ENCODE data around the gene CTNNA1.

Gene CTNNA1

DNA sequence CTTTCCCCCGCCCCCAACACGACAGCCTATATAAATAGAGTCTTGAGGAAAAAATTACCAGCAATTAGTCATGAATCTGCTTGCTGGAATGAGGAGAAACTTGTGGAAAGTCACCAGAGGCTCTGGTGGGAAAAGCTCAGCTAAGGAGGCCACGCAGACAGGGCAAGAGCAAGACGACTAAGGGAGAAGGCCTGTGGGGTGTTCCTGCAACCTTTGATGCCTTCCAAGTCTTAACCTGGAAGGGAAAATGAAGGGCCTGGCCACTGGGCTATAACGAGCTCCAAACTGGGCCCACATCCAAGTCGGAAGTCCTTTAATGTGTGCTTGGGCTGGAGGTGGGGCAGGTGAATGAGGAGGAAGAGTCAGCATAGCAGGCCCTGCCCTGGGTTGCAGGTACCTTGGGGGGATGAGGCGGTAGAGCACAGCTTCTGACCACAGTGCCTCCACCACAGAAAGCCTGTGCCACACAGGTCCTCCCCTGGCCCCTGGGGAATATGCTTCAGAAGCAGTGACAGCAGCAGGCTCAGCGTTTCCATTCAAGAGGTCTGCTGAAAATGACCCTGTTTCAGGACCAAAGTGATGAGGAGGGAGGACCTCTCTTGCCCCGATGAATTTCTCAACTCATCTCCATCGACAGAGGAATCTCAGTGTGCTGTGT is 214.7 kb downstream of the CTNNA1 start:
- peak; percentile 84 for DNase-seq (ENCODE audit: low spot score)

- no peak for DNase-seq (ENCODE audit: low spot score)
Observed at GRCh38 chr5:138968601-138969000, 215.4 kb downstream of the CTNNA1 start.

- no peak for DNase-seq (ENCODE audit: low spot score)
Observed at GRCh38 chr5:138969323-138970002, 216.2 kb downstream of the CTNNA1 start.

GRCh38 chr5:138972230-138972629 is 219.0 kb downstream of the CTNNA1 start:
- no peak for DNase-seq (ENCODE audit: low spot score)

DNA sequence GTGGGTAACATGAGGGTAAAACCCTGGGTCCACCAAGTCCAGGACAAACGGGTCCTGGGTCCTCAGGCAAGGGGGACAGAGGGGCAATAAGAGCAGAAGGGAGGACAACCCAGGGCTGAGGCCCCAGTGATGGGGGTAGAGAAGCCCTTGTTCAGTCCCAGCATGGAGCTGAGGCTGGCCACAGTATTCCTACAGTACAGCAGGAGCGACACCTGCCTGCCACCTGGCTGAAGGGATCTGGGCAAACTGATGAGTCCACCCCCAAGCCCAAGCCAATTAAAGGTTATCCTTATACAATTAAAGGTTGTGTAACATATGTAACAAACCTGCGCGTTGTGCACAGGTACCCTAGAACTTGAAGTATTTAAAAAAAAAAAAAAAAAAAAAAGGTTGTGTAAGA is 219.6 kb downstream of the CTNNA1 start:
- no peak for DNase-seq (ENCODE audit: low spot score)

DNA sequence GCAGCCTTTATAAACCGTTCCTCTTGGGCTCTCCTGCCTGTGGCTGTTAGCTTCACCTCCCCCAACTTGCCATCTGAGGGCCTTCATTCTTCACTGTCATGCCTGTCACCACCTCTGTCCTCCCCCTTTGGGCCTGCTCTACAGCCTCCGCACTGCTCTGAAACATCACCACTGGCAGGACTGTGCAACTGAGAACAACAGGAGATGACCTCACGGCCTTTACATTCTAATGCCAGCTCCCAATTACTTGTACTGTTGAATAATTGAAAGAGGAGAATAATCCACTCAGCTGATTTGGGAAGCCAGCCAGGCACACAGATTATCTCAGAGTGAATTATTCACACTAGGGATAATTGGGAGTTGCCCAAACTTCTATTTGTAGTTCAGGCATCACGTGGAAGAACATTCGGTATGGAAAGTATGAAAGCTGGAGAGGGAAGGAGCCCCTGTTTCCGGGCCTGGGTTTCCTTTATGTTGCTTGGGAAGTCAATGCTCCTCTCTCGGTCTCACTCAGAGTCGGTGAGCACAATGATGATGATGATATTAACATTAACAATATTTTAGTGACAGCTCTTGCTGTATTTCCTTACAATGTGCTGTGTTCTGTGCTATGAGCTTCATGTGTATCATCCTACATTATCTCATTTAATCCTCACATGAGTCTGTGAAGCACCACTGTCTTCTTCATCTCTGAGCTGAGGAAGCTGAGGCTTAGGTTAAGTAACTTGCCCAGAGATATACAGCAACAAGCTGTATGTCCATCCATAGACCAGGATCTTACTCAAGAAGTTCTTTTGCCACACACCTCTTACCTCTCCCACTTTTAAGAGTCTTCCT is 221.2 kb downstream of the CTNNA1 start:
- DNase-seq (ENCODE audit: low spot score): peak; percentile 24

DNA sequence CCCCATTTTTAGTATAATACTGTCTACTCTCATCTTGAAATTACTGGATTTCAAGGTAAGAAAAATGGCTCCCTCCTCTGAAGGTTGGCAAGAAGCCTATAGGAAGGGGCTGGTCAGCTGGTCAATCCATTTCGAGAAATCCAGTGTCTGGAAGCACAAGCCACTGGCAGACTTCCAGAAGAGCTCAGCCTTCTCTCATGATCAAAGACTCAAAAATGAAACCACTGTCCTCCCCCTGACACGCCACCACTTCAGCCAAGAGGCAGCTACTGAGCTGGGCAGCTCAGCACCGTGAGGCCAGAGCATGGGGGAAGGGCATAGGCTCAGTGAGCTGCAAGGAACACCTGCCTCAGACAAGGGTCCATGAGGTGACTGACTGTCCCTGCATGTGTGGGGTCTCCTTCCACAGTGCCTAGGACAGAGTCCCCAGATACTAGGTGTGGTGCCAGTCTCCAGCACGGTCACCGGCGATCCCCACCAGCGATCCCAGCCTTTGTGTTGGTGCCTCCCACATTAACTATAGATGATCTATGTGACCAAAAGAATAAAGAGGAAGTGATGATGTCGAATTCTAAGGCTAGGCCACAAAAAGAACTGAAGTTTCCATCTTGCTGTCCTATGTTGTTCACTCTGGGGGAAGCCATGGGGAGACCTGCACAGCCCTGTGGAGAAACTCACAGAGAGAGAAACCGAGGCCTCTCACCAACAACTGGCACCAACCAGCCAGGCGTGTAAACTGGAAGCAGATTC is 222.0 kb downstream of the CTNNA1 start:
- peak; percentile 87 for DNase-seq (ENCODE audit: low spot score)

- DNase-seq (ENCODE audit: low spot score): peak; percentile 45
Observed at GRCh38 chr5:138978080-138978479, 224.9 kb downstream of the CTNNA1 start.

DNA sequence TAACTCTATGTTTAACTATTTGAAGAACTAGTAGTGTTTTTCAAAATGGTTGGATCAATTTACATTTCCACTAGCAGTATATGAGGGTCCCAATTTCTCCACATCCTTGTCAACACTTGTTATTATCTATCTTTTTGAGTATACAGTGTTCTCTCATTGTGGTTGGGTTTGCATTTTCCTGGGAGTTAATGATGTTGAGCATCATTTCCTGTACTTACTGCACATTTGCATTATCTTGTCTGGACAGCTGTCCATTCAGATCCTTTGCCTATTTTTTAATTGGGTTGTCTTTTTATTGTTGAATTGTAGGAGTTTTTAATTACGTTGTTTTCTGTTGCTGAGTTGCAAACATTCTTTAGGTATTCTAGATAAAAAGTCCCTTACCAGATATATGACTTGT is 225.4 kb downstream of the CTNNA1 start:
- DNase-seq (ENCODE audit: low spot score): no peak

DNA sequence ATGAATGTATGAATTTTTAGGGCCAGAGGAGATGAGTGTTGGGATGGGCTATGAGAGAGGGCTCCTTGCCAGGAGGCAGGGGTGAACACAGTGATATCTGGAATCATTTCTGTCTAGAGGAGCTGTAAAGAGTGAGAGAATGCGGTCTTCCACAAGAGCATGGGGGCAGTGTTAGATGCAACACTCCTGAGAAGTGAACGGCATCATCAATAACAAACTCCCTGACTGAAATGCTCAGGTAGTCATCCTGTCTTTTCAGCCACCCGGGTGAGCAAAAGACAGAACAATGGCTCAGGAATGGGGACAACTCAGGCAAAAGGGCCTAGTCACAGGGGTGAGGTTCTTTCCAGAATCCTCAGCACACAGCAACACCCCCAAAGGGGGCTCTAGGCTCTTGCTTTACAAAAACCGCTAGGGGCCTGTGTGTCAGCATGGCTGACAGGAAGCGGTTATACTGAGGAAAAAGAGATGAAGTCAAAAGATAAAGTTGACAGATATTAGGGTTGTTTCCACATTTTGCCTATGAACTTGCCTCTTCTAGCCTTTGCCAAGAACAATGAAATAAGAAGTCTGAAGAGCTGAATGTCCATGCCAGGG is 226.6 kb downstream of the CTNNA1 start:
- DNase-seq (ENCODE audit: low spot score): no peak

GRCh38 chr5:138980441-138980840 is 227.2 kb downstream of the CTNNA1 start:
- no peak for DNase-seq (ENCODE audit: low spot score)

DNA sequence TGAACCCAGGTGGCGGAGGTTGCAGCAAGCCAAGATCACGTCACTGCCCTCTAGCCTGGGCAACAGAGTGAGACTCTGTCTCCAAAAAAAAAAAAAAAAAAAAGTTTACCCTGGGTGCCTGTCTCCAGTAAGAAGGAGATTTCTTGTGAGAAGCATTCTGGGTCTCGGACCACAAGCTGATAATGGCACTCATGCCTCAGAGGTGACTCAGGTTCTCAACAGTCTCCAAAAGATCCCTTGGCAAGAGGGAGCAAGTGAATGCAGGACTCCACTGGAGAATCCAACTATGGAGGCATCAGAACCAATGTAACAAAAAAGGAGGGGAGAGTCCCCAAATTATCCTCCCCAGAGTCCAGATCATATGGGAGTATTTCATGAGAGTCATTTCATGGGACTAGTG is 227.9 kb downstream of the CTNNA1 start:
- peak; percentile 35 for DNase-seq (ENCODE audit: low spot score)

- peak; percentile 28 for DNase-seq (ENCODE audit: low spot score)
Observed at GRCh38 chr5:138981586-138981985, 228.4 kb downstream of the CTNNA1 start.

DNA sequence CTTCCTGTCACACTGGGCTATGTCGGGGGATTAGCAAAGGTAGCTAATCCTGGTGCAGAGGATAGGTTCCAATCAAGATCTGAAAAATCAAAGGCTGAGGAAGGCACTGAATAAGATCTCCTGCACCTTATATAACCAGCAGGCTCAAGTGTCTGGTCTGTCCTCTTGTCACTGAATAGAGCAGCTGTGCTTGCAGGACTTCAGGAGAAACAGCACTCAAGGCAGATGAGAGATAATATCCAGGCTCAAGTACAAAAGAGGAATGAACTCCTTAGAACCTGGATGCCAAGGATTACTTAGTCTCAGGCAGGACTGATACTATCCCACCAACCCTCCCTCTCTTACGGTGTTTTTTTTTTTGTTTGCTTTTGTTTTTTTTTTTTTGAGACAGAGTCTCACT is 230.8 kb downstream of the CTNNA1 start:
- no peak for DNase-seq (ENCODE audit: low spot score)
